Measurements from ENCODE around the gene GRID2. TPM values are rescaled to one million over a fixed set of nuclear protein-coding genes. Genes with fewer than 3 reads are reported as not detected.
"Not testable (repeated sequence)": the region's sequence is repeated elsewhere in the genome, so short reads cannot be mapped to it uniquely, and the experiment has no call there.

The GRID2 gene
- total RNA-seq, 1 donor from 2014 or later = 0.05 TPM

DNA sequence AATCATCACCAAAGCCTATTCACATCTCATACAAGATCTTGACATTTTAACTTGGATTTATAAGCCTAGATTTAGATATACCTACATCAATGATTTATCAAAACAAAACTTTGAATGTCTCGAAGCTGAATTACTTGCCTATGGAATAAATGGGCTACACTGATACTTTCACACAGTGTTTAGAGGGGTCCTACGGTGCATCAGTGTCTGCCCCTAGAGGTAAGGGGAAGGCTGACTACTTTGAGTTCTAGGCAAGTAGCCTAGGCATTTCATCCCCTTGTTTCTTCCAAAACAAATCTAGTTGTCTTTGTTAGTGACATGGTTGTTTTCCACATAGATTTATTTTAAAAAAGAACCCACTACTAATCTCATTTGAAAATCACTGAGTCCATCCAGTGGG lies 1366.7 kb downstream of the GRID2 start:
- no peak for DNase-seq (ENCODE audit: low spot score)

DNA sequence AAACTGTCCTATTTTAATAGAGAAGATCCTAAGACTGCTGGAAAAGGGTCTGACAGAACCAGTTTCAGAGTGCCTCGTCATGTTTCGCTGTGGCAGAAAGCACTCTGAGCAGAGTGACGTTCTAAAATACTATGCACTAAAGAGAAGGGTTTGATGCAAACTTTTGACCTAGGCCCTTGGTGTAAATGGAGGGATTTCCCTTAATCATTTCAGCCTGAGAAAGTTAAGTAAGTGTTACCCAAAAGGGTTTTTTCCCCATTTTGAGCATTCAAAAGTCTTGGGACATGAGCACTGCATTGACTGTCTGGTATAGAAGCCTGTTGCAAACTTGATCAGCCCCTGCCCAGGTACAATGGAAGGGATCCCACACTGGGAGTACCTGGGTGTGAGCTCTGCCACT lies 1367.3 kb downstream of the GRID2 start:
- no peak for DNase-seq (ENCODE audit: low spot score)

DNA sequence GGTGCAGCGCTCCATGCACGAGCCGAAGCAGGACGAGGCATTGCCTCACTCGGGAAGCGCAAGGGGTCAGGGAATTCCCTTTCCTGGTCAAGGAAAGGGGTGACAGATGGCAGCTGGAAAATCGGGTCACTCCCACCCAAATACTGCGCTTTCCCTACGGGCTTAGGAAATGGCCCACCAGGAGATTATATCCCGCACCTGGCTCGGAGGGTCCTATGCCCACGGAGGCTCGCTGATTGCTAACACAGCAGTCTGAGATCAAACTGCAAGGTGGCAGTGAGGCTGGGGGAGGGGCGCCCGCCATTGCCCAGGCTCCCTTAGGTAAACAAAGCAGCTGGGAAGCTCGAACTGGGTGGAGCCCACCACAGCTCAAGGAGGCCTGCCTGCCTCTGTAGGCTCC lies 1373.2 kb downstream of the GRID2 start:
- not testable (repeated sequence) for DNase-seq (ENCODE audit: low spot score)

DNA sequence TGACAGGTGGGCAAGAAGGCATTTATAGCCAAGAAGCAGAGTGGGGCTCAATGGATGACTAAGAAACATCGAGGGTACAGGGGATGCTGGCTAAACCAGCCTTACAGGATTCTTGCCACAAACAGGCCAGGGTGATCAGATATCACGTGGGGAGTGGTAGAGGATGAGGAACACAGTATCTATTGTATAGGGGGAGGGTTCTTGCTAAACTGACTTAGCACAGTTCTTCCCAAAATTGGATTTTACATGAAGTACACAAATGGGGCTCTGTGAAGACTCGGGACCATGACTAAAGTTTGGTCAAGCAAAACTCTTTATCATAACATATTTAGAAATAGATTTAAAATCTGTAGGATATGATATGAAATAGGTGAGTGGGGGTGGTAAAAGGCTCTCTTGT lies 1380.8 kb downstream of the GRID2 start:
- DNase-seq (ENCODE audit: low spot score) = no peak

DNA sequence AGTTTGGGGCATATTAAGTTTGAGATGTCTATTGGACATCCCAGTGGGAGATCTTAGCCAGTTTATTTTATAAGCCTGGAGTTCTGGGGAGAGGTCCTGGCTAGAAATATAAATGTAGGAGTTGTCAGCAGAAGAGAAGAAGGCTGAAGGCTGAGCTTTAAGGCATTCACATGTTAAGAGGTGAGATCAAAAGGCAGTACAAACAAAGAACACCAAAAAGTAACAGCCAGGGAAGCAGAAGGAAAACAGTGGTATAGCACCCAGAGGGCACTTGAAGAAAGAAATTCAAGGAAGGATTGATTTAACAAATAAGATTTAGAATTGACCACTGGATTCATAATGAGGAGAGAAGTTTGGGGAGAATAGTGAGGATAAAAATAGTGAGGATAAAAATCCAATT lies 1383.5 kb downstream of the GRID2 start:
- no peak for DNase-seq (ENCODE audit: low spot score)

DNA sequence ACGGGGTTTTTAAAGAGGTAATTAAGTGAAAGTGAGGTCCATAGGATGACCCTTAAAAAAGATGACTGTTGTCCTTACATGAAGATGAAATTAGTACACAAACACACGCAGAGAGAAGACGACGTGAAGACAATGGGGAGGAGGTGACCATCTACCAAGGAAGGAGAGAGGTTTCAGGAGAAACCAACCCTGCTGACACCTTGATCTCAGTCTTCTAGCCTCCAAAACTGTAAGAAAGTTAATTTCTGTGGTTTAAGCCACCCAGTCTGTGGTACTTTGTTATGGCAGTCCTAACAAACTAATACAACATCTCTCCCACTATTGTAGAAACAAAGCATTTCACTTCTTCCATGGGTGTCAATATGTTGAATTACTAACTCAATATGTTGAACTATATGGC lies 1385.2 kb downstream of the GRID2 start:
- no peak for DNase-seq (ENCODE audit: low spot score)

DNA sequence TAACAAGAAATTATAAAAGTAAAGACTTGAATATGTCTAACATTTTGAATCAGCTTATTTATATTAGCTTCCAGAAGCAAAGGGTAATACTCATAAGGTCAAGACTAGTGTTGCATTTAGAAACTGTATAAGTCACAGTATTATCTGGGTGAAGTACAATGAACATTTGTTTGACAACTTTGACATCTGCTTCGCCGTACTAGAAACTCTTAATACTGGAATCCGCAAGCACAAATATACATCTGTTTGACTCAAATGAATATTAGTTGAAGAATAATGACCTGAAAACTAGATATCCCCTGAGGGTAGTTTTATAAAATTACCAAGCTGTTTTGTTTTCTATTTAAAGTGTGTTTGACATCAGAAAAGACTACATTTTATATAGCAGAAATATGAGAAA lies 1389.4 kb downstream of the GRID2 start:
- no peak for DNase-seq (ENCODE audit: low spot score)

DNA sequence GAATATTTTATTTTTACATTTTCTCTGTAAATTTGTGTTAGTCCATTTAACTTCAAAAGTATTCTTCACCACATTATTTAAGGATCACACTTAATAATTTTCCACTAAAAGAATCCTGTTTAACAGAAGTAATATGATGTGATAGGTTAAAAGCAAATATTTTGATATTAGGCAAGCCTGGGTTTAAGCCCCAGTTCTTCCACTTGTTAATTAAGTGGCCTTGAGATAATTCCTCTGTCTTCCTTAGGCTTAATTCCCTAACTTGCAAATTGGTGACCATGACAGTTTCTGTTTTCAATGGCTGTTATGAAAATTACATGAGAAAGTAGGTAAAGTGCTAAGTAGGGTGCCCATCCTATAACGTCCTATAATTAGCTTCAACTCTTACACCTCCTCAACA lies 1394.9 kb downstream of the GRID2 start:
- DNase-seq (ENCODE audit: low spot score) = no peak

DNA sequence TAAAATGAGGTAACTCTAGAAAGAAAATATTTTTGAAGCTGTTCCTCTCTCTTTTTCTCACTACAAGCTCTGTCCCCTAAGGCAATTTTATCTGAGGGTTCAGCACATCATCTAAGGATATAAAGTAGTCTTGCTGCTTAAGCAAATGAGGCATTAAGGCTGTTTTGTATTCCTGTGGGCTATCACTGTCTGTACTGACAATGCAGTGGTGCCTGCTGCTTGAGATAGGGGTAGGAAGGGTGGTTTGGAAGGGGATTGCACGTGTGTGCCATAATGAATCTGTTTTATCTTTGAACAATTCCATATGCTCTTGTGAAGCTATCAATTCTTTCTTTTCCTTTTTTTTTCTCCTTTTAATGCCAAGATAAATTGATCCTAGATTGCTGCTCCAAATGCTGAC lies 1396.8 kb downstream of the GRID2 start:
- DNase-seq (ENCODE audit: low spot score) = no peak

DNA sequence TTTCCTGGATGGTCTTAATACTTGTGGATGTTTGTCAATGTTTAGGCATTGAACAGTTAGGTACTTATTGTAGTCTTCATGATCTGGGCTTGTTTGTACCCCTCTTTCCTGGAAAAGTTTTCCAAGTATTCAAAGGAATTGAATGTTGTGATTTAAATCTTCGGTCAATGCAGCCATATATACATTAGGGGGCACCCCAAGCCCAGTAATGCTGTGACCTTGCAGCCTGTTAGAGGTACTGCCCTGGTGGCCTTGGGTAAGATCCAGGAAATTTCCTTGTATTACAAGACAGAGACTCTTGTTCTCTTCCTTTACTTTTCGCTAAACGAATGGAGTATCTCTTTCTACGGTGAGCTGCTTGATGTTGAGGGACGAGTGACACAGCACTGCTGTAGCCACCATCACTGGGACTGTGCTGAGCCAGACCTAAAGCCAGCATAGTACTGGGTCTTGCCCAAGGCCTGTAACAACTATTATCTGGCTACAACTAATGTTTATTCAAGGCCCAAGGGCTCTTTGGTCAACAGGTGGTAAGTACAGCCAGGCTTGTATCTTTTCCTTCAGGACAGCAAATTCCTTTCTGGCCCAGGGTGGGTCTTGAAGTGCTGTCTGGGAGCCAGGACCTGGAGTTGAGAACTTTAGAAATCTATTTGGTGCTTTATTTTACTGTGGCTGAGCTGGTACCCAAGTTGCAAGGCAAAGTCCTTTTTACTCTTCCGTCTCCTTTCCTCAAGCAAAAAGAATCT lies 1406.5 kb downstream of the GRID2 start:
- no peak for DNase-seq (ENCODE audit: low spot score)

DNA sequence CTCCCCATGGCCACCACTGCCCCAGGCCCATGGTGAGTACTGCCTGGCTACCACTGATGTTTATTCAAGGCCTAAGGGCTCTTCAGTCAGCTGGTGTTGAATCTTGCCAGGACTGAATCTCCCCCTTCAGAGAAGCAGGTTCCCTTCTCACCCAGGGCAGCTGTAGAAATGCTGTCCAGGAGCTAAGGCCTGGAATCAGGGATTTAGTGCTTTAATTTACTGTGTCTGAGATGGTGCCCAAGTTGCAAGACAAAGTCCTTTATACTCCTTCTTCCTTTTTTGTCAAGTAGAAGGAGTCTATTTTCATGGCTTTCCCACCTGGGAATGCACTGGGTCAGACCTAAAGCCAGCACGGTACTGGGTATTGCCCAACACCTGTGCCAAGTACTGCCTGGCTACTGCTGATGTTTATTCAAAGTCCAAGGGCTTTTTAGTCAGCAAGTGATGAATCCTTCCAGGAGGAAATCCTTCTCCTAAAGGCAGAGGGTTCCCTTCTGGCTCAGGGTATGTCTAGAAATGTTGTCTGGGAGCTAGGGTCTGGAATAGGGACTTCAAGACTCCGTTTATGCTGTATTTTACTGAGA lies 1407.2 kb downstream of the GRID2 start:
- DNase-seq (ENCODE audit: low spot score) = no peak

DNA sequence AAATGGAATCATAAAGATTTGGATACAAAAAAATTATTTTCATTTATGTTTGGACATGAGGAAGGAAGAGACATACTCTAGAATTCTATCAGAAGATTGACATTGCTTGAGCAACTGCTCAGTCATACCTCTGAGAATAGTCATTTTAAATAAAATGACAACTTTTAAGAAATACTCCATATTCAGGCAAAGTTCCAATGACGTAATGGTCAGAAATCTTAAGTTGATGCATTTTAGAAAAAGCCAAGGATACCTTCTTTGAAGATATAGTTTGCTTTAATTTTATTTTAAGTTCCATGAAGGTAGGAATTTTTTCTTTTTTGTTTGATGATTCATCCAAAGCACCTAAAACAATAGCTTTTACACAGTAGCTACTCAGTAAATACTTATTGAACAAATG lies 1414.5 kb downstream of the GRID2 start:
- no peak for DNase-seq (ENCODE audit: low spot score)

DNA sequence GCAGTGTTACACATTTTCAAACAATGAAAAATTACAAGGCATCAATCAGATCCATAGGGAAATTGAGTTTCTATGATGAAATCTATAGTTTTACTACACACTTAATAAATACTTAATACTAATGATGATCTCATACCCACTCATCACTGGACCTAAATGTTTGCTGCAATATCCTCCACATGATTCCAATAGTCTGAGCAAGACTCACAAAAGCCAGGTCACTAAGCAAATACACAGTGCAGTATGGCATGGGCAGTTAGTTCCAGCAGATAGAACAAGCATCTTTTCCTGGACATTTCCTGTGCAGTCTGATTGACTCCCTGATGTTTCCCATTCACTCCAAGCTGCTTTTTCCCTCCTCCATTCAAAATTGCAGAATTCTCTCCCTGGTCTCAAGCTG lies 1415.8 kb downstream of the GRID2 start:
- DNase-seq (ENCODE audit: low spot score) = no peak

DNA sequence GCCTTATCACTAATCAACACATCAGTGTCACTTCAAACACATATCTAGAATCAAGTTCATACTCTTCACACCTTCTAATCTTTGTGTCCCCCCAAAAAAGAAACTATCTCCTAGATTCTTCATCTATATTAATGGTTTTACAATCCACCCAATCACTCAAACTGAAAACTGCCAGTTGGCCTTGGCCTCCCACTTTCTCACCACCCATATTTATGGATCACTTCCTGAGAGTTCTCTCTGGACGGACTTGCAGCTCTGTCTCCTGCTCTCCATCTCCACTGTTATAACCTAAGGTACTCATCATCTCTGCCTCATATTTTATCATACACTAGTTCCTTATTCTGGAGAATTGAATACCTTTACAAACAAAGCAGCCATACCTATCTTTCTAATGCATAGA lies 1418.7 kb downstream of the GRID2 start:
- DNase-seq (ENCODE audit: low spot score) = no peak

DNA sequence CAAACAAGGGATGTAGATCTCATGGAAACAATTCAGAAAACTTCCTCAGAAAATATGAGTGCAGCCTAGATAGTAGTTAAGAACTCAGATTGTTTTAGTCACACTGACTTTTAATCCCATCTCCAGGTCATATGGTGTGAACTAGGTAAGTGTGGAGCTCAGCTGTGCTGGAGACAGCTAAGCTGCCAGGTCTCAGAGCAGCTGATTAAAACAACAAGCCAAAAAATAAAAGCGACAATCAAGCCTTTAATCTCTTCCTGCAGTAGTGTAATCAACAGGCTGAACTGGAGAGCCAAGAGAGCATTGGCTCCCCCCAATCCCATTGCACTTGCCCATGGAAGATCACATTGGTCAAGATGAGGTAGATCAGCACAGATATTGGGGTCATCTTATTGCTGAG lies 1426.5 kb downstream of the GRID2 start:
- DNase-seq (ENCODE audit: low spot score) = no peak

DNA sequence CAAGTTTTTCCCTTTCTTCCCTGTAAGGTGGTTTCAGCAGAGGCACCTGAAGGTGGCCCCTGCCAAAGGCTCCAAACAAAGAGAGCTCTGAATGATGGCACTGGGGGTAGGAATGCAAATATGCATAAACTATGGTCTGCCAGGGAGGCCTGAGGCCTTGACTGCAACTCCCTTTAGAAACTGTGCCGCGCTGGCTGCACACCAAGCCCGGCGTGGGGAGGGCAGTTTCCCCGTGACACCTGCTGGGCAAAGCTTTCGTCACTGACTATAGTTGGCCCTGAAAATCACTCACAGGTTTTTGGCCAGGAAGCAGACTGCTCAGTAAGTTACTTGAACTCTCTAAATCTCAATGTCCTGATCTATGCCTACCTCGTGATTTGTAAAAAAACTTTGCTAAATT lies 1427.0 kb downstream of the GRID2 start:
- DNase-seq (ENCODE audit: low spot score) = no peak

DNA sequence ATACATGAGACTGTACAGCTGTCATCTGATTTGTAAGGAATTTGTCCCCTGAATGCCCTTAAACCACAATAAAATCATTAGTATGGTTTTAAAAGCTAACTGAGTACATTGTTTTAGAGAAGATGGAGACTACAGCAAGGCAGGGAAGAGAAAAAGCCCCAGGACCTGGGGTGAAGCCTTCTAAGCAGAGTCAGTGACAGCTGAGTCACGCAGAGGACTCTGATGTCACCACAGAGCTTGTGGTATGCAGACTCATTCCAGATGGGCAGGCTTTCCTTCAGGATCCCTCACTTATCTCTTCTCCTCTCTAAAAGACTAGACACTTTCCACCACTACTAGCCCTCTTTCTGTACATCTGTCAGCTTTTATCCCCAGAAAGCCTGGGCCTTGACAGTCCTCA lies 1427.7 kb downstream of the GRID2 start:
- DNase-seq (ENCODE audit: low spot score) = no peak

DNA sequence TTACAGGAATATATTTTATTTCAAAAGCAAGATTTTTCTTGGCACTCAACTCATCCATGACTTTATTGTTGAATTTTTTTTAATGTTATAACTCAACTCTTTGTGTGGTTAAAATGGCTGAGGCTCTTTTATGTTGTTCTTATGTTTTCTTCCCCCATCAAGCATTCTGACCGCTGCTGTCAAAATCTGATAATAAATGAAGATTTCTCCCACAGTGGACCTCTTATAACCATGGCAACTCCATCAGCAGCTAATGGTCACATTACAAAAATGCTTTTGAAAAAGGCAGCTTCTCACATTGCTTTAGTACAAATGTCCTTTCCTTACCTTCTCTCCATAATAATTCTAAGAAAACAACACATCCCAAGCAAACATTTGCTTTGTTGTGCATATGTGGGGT lies 1428.7 kb downstream of the GRID2 start:
- no peak for DNase-seq (ENCODE audit: low spot score)

DNA sequence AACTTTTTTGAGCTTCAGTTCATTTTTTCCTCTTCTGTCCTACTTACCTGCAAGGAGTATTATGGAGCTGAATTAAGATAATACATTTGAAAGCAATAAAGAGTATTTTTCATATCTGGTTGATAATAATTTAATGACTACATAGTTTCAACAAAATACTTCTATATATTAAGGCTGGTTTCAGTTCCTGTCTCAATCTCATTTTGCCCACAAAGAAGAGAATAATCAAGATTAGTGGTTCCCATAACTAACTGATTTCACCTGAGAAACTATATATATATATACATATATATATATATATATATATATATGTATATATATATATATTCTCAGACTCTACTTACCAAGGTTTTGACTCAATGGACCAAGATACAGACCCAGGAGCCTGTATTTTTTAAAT lies 1437.1 kb downstream of the GRID2 start:
- no peak for DNase-seq (ENCODE audit: low spot score)

DNA sequence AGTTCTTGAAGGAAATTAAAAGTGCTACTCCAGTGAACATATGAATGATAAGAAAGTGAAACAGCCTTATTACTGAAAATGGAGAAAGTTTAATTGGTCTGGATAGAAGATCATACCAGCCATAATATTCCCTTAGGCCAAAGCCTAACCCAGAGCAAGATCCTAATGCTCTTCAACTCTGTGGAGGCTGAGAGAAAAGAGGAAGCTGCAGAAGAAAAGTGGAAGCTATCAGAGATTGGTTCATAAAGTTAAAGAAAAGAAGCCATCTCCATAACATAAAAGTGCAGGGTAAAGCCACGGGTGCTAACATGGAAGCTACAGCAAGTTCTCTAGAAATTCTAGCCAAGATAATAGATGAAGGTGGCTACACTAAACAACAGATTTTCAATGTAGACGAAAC lies 1439.3 kb downstream of the GRID2 start:
- no peak for DNase-seq (ENCODE audit: low spot score)

DNA sequence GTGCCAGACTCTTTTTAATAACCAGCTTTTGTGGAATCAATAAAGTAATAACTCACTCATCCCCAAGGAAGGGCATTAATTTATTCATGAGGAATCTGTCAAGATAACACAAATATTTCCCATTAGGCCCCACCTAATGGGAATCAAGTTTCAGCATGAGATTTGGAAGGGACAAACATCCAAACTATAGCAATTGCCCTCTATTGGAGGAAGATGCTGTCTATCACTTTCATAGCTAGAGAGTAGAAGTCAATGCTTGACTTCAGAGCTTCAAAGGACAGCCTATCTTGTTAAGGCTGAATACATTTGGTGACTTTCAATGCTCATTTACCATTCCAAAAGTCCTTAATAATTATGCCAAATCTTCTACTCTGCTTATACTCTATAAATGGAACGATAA lies 1439.9 kb downstream of the GRID2 start:
- no peak for DNase-seq (ENCODE audit: low spot score)

DNA sequence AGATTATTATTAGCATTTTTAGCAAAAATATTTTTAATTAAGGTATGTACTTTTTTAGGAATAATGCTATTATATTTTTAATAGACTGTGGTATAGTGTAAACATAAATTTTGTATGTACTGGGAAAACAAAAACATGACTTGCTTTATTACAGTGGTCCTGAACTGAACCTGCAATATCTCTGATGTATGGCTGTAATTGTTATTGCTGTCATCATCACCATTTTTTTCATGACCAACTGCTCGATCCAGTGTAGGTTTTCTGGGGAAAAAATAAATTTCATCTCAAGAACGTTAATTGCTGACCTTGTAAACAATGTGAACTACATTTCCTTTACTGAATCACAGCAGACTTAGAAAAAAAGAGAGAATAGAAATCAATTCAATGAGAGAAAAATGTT lies 1441.2 kb downstream of the GRID2 start:
- no peak for DNase-seq (ENCODE audit: low spot score)

DNA sequence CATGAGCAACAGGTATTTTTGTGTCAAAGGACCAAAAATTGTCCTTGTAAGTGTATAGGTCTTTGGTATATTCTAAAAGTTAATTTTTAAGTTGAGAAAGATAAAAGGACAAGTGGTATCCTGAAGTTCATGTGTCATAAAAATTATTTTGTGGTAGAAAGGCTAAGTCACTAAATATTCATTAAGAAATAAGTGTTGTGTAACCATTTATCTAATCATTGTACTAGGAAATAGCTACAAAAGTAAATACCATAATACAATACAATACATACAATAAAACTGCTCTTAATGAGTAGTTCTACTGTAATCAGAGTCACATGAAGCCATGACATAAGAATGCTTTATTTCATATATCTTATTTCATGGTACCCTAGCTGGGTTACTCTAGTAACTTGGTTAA lies 1442.3 kb downstream of the GRID2 start:
- DNase-seq (ENCODE audit: low spot score) = no peak

DNA sequence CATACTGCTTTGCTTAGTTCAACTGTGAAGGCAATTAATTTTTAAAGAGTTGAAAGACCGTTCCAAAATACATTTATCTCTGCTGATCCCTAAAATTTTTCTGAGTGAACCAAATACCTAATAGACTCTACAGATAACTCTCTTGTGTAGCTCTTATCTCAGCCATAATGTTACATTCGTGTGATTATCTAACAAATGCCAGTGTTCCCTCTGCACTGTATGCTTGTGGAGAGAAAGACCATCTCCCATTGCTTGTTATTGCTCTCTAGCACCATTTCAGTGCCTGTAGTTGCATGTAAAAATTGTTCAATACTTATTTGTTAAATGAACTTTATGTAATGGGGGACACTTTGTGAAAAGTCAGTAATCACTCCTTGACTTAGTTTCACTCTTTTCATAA lies 1443.5 kb downstream of the GRID2 start:
- DNase-seq (ENCODE audit: low spot score) = no peak

Data from ureter (tissue), 1 donor.